ENCODE data around the gene EDN2.

The EDN2 gene

DNA sequence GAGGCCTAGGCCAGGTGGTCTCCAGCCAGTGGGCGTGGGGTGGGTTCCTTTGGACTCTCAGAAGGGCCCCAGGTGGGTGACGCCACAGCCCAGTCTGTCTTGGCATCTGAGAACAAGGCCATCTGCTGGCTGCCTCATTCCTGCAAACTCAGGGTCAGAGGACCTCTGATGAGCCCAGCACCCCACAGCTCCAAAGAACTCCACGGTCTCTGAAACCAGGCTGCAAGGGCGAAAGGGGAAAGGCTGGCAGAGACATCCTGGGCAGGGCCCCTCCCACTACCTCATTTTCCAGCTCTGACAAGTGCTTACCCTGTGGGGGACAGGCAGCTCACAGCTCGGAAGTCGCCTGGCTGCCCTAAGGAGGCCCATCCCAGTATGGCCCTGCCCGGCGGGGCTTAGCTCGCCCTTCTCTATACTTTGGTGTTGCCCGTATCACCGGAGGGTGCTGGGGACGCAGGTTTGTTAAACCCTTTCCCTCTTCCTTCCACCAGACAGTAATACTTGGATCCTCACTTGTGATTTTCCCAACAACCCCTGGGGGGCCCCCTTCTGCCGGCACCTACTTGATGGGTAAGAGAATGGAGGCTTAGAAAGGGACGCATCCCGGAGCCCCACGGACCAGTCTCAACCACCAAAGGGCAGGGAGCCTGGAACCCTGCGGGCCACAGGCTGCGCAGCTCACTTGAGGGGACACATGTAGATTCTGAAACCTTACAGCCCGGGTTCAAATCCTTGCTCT, 10.9 kb upstream of the EDN2 start:
- TF ChIP-seq POLR2A (IDR thresholded peaks at IDR 0.05; ENCODE audit: low read depth, low read length): no peak
- no peak for TF ChIP-seq SPI1 (IDR thresholded peaks at IDR 0.05; ENCODE audit: low read depth, low read length)
- no peak for TF ChIP-seq POU2F2 (IDR thresholded peaks at IDR 0.05; ENCODE audit: low read depth, low read length)
- TF ChIP-seq POLR2AphosphoS5 (IDR thresholded peaks at IDR 0.05; ENCODE audit: low read depth, low read length): no peak
- no peak for TF ChIP-seq TAF1 (IDR thresholded peaks at IDR 0.05; ENCODE audit: low read depth, low read length)
- no peak for TF ChIP-seq PAX5 (IDR thresholded peaks at IDR 0.05; ENCODE audit: insufficient read depth, low read length, severe bottlenecking)
- FAIRE-seq: peak; percentile 47

DNA sequence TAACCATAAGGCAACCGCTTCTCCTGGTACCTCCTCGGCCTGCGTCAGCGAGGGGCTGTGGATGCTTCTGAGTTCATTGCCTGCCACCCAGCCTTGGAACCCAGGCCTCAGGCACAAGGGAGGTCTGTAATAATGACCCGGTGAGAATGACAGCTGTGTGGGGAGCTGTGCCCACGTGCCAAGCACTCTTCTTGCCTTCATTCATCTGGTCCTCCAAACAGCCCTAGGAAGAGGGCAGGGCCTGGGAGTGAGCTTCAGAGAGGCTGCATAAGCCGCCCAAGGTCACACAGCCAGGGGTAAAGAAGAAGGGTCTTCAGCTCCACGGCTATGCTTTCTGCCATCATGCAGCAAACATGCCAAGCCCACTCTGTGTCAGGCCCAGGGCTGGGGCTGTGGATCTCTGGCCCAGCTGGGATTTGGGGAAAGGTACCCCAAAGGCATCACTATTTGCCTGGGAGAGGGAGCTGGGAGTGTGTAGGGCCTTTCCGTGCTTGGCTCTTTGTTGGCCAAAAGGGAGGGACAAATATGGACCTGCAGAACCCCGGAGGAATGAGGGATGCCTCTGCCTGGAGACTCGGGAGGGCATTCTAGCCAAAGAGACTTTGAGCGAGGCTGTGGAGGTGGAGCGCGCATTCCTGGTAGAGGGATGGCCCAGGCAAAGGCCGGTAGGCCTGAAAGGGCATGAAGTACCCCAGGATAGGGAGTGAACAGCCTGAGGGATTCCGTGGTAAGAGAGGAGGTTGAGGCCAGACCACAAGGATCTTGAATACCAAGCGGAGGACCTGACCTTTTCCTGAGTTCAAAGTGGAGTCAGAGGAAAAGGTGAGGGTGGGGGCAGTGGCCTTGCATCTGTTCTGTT, 10.1 kb upstream of the EDN2 start:
- DNase-seq (ENCODE audit: insufficient read length, low spot score): no peak
- no peak for FAIRE-seq
- TF ChIP-seq TAF1 (IDR thresholded peaks at IDR 0.05; ENCODE audit: low read depth, low read length): no peak
- TF ChIP-seq PAX5 (IDR thresholded peaks at IDR 0.05; ENCODE audit: insufficient read depth, low read length, severe bottlenecking): no peak
- TF ChIP-seq SPI1 (IDR thresholded peaks at IDR 0.05; ENCODE audit: low read depth, low read length): no peak
- TF ChIP-seq POU2F2 (IDR thresholded peaks at IDR 0.05; ENCODE audit: low read depth, low read length): no peak
- TF ChIP-seq POLR2A (IDR thresholded peaks at IDR 0.05; ENCODE audit: low read depth, low read length): no peak
- TF ChIP-seq POLR2AphosphoS5 (IDR thresholded peaks at IDR 0.05; ENCODE audit: low read depth, low read length): no peak

More for the DNA sequence above, 10.9 kb upstream of the EDN2 start:
- no peak for DNase-seq (ENCODE audit: insufficient read length, low spot score)

DNA sequence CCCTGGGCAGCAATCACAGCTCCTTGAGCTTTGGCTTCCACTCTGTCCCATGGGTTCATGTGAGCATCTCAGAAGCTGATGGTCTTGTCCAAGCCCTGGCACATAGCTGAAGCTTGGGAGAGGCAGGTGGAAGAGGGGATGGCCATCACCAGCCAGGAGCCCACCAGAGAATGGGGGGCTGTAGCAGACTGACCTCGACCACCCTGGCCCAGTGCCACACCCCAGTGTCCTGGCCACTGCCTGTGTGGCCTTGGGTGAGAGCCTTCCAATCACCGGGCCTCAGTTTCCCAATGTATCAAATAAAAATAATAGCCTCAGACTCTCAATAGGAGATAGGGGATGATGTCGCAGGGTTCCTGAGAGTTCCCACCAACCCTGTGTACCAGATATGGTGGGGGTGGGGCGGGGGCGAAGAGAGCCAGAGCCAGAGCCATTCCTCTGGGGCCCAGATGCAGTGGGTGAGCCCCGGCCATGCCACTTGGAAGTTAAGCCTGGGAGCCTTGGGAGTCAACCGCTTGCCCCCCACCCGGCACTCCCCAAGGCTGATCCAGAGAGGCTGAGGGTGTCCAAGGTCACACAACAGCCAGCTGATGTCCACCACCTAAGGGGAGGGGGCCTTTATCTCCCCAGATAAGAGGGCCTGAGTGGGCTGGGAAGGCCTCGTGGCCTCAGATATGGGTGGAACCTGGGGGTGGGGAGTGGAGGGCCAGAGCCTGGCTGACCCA, 9.3 kb upstream of the EDN2 start:
- FAIRE-seq: no peak

DNA sequence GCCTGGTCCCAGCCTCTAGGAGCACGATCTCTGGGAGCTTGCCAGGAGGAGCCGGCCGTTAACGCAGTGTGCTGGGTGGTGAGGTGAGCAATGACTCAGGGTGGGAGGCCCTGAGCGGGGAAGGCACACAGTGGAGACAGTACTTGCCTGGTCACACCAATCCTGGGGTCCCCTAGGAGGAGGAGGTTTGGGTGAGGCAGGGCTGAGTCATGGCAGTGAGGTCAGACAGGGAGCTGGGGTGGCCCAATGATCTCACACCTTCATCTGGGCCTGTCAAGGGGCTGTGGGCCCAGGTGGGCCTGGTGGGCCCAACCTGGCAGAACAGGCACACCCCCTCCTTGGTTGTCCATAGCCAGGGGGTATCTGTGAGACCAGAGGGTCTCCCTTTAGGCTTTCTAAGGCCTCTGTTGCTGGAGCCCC, 8.6 kb upstream of the EDN2 start:
- FAIRE-seq (no peak), DNase-seq (ENCODE audit: insufficient read length, low spot score) (no peak)
- TF ChIP-seq POLR2A (IDR thresholded peaks at IDR 0.05; ENCODE audit: low read depth, low read length) (no peak), POU2F2 (IDR thresholded peaks at IDR 0.05; ENCODE audit: low read depth, low read length) (no peak), PAX5 (IDR thresholded peaks at IDR 0.05; ENCODE audit: insufficient read depth, low read length, severe bottlenecking) (no peak), TAF1 (IDR thresholded peaks at IDR 0.05; ENCODE audit: low read depth, low read length) (no peak), POLR2AphosphoS5 (IDR thresholded peaks at IDR 0.05; ENCODE audit: low read depth, low read length) (no peak), SPI1 (IDR thresholded peaks at IDR 0.05; ENCODE audit: low read depth, low read length) (no peak)

More for the DNA sequence above, 9.3 kb upstream of the EDN2 start:
- DNase-seq (ENCODE audit: insufficient read length, low spot score): no peak
- no peak for TF ChIP-seq TAF1 (IDR thresholded peaks at IDR 0.05; ENCODE audit: low read depth, low read length)
- no peak for TF ChIP-seq POU2F2 (IDR thresholded peaks at IDR 0.05; ENCODE audit: low read depth, low read length)
- TF ChIP-seq POLR2A (IDR thresholded peaks at IDR 0.05; ENCODE audit: low read depth, low read length): no peak
- no peak for TF ChIP-seq PAX5 (IDR thresholded peaks at IDR 0.05; ENCODE audit: insufficient read depth, low read length, severe bottlenecking)
- TF ChIP-seq SPI1 (IDR thresholded peaks at IDR 0.05; ENCODE audit: low read depth, low read length): no peak
- TF ChIP-seq POLR2AphosphoS5 (IDR thresholded peaks at IDR 0.05; ENCODE audit: low read depth, low read length): no peak

DNA sequence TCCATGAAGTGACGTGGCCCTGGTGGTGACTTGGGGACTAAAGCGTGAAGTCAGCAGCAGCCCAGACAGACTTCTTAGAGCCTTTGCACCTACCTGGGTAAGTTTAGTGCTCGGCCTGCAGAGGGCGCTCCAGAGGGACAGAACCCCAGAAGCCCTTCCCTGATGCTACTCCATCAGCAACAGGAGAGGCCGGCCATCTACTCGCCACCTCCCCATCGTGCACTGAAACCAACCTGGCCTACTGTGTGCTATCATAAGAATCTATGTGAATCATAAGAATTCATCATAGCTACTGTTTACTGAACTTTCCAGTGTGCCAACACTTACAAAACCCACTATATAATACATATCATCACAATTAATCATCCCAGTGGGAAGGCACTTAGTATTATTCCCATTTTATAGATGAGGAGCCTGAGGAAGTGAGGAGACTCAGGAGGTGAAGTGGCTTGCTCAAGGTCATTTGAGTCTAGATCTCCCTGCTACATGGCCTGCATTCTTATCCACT, 7.9 kb upstream of the EDN2 start:
- FAIRE-seq (peak; percentile 16), DNase-seq (ENCODE audit: insufficient read length, low spot score) (no peak)
- TF ChIP-seq POU2F2 (IDR thresholded peaks at IDR 0.05; ENCODE audit: low read depth, low read length) (no peak), PAX5 (IDR thresholded peaks at IDR 0.05; ENCODE audit: insufficient read depth, low read length, severe bottlenecking) (no peak), SPI1 (IDR thresholded peaks at IDR 0.05; ENCODE audit: low read depth, low read length) (no peak), POLR2A (IDR thresholded peaks at IDR 0.05; ENCODE audit: low read depth, low read length) (no peak), TAF1 (IDR thresholded peaks at IDR 0.05; ENCODE audit: low read depth, low read length) (no peak), POLR2AphosphoS5 (IDR thresholded peaks at IDR 0.05; ENCODE audit: low read depth, low read length) (no peak)

DNA sequence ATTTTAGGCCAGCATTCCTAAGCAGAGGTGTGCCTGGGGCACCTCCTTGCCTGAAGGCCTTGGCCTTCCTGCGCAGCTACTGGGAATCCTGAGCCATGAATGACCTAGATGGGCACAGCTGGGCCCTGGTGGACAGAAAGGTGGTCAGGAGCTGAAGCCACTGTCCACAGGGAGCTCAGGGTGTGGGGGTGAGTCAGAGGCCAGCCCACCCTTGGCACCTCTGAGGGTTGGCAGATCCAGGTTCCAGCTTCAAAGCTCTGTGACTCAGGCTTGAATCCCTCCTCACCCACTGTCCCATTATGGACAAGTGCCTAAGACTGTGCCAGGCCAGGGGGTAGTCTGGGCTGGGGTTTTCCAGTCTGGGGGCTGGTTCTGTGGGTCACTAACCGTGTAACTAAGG, 6.4 kb upstream of the EDN2 start:
- no peak for TF ChIP-seq PAX5 (IDR thresholded peaks at IDR 0.05; ENCODE audit: insufficient read depth, low read length, severe bottlenecking)
- DNase-seq (ENCODE audit: insufficient read length, low spot score) (no peak), FAIRE-seq (no peak)

DNA sequence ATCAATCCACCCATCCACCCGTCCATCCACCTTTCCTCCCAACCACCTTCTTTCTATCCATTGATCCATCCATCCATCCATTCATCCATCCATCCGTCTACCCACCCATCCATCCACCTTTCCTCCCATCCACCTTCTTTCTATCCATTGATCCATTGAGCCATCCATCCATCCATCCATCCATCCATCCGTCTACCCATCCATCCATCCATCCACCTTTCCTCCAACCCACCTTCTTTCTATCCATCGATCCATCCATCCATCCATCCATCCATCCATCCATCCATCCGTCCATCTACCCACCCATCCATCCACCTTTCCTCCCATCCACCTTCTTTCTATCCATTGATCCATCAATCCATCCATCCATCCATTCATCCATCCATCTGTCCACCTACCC, 5.1 kb upstream of the EDN2 start:
- TF ChIP-seq POU2F2 (IDR thresholded peaks at IDR 0.05; ENCODE audit: low read depth, low read length) (no peak), PAX5 (IDR thresholded peaks at IDR 0.05; ENCODE audit: insufficient read depth, low read length, severe bottlenecking) (no peak), POLR2AphosphoS5 (IDR thresholded peaks at IDR 0.05; ENCODE audit: low read depth, low read length) (no peak), POLR2A (IDR thresholded peaks at IDR 0.05; ENCODE audit: low read depth, low read length) (no peak), SPI1 (IDR thresholded peaks at IDR 0.05; ENCODE audit: low read depth, low read length) (no peak), TAF1 (IDR thresholded peaks at IDR 0.05; ENCODE audit: low read depth, low read length) (no peak)
- FAIRE-seq (no peak), DNase-seq (ENCODE audit: insufficient read length, low spot score) (no peak)

DNA sequence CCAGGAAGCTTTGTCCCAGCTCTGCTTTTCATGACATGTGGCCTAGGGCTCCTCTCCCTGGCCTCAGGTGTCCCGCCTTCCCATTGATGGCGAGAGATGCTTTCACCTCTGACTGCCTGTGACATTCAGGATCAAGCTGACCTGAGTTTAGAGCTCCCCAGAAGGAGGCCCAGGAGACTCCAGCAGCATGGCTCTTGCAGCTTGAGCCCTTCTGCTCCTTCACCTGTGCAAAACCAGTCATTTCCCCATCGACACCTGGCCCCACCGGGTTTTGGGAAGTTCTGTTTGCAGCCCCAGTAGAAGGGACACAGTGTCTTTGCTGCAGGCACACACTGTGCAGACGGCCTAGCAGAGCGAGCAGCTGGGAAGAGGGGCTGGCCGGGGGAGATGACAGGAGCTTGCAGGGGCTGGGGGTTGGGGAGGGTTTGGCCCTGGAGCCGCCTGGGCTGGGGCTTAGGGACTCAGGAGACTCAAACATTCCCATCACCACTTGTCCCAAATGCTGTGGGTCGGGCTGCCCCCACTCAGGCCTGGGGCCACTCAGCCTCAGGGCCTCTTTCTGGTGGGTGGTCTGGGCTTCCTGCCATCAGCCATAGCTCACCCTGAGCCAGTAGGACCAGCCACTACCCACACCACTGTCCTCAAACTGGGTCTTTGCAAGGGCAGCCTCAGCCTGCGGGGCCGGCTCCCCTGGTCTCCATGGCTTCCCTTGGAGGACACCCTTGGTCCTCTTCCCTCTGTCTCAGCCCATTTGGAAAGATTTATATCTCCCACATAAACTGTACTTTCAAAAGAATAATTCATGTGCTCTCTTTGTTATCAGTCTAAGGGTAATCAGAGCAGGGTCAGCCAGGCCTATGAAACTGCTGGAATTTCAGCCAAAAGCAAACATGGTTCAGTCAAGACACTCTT, 3.8 kb upstream of the EDN2 start:
- TF ChIP-seq POU2F2 (IDR thresholded peaks at IDR 0.05; ENCODE audit: low read depth, low read length) (no peak), POLR2AphosphoS5 (IDR thresholded peaks at IDR 0.05; ENCODE audit: low read depth, low read length) (no peak), POLR2A (IDR thresholded peaks at IDR 0.05; ENCODE audit: low read depth, low read length) (no peak), TAF1 (IDR thresholded peaks at IDR 0.05; ENCODE audit: low read depth, low read length) (no peak), PAX5 (IDR thresholded peaks at IDR 0.05; ENCODE audit: insufficient read depth, low read length, severe bottlenecking) (no peak), SPI1 (IDR thresholded peaks at IDR 0.05; ENCODE audit: low read depth, low read length) (no peak)
- DNase-seq (ENCODE audit: insufficient read length, low spot score) (no peak), FAIRE-seq (no peak)

All from GM12891 (cell line).